SHP77 (cell line): ENCODE data around the gene ADSS2.
"Not testable (repeated sequence)": the region's sequence is repeated elsewhere in the genome, so short reads cannot be mapped to it uniquely, and the experiment has no call there.

Source experiments
- DNase-seq, 2 experiments: peaks; one replicate each; lab custom pipeline; 2025; lab: John Stamatoyannopoulos, UW

Gene ADSS2

GRCh38 chr1:244451539-244451950 is at the start of gene ADSS2:
TSS of gene ADSS2 (minus strand) at chr1:244451909. CDS start at chr1:244451817, 92 bp downstream.
- no peak for DNase-seq

- not testable (repeated sequence) for DNase-seq
Measured at GRCh38 chr1:244500515-244500914, 48.8 kb upstream of the ADSS2 start.

- DNase-seq, result not testable (repeated sequence)
Measured at GRCh38 chr1:244499484-244499883, 47.8 kb upstream of the ADSS2 start.

GRCh38 chr1:244497805-244498204 is 46.1 kb upstream of the ADSS2 start:
- DNase-seq, result no peak

- no peak for DNase-seq
Measured at GRCh38 chr1:244496186-244496585, 44.5 kb upstream of the ADSS2 start.

- DNase-seq, result no peak
Measured at GRCh38 chr1:244494653-244495052, 42.9 kb upstream of the ADSS2 start.

- not testable (repeated sequence) for DNase-seq
Measured at GRCh38 chr1:244484971-244485370, 33.3 kb upstream of the ADSS2 start.

- DNase-seq, result no peak
Measured at GRCh38 chr1:244473059-244473605, 21.4 kb upstream of the ADSS2 start.

- no peak for DNase-seq
Measured at GRCh38 chr1:244466724-244467123, 15.0 kb upstream of the ADSS2 start.

- DNase-seq, result peak; percentile 81 to 91
Measured at GRCh38 chr1:244461245-244462071, 9.7 kb upstream of the ADSS2 start, which contains the start of gene CATSPERE. TSS of gene CATSPERE (plus strand) at chr1:244461273. CDS start at chr1:244461430, 157 bp downstream.

GRCh38 chr1:244460197-244460596 is 8.5 kb upstream of the ADSS2 start:
- peak; percentile 90 to 92 for DNase-seq

GRCh38 chr1:244458781-244459180 is 7.1 kb upstream of the ADSS2 start:
- no peak for DNase-seq

GRCh38 chr1:244456586-244456985 is 4.9 kb upstream of the ADSS2 start:
- no peak for DNase-seq

- no peak for DNase-seq
Measured at GRCh38 chr1:244454412-244454811, 2.7 kb upstream of the ADSS2 start.

- peak; percentile 98 to 99 for DNase-seq
Measured at GRCh38 chr1:244451951-244452795, 464 bp upstream of the ADSS2 start.

GRCh38 chr1:244450597-244451538 is 841 bp downstream of the ADSS2 start:
- DNase-seq, result no peak

- no peak for DNase-seq
Measured at GRCh38 chr1:244449936-244450508, 1.7 kb downstream of the ADSS2 start.

GRCh38 chr1:244448279-244449036 is 3.3 kb downstream of the ADSS2 start:
- no peak for DNase-seq

- no peak for DNase-seq
Measured at GRCh38 chr1:244447552-244447951, 4.2 kb downstream of the ADSS2 start.

GRCh38 chr1:244447024-244447423 is 4.7 kb downstream of the ADSS2 start:
- no peak for DNase-seq
